Ovary (tissue), 3 donors: Measurements from ENCODE around the gene STOML1.

Source experiments
- CTCF ChIP-seq, 3 donors: fragments of 450-650 bp in 2 of 3; fragments of 200-600 bp in 1 of 3; IDR thresholded peaks; one replicate each; pipeline versions ENCODE4 v1.5.1 to v1.8.0; 2016 to 2022; ENCODE audit warnings: antibody characterized with exemption in 3 of 3, mild to moderate bottlenecking in 1 of 3
- POLR2A ChIP-seq: fragments of 450-650 bp; IDR thresholded peaks from one replicate; pipeline ENCODE4 v1.6.1; 2017; ENCODE audit warnings: antibody characterized with exemption, mild to moderate bottlenecking, moderate library complexity
- donor health status: DM: no; HTN: no; CAD: no.

GRCh38 chr15:73959801-73960200, 32.3 kb downstream of the STOML1 start:
- TF ChIP-seq CTCF (IDR thresholded peaks at IDR 0.05) (no peak), POLR2A (no peak)
